CD14-positive monocyte (primary cell): ENCODE measurements around the gene KRTAP3-1. TPM values are rescaled to one million over a fixed set of nuclear protein-coding genes. Genes with fewer than 3 reads are reported as not detected.

Experiments used
- DNase-seq, 3 donors: peaks; one replicate each; pipeline ENCODE4 v3.0.0-alpha.2; 2011 to 2022
- H2AFZ ChIP-seq: 2 replicates; pipeline ENCODE4 v1.6.0; 2012; ENCODE audit warnings: mild to moderate bottlenecking, low read depth, low read length, inconsistent platforms; ENCODE audit not compliant: insufficient read depth, poor library complexity, severe bottlenecking
- H3K27ac ChIP-seq, 2 donors: 1 replicate in 1 of 2; 2 replicates in 1 of 2; pipeline ENCODE4 v1.5.1; 2012 to 2013; ENCODE audit warnings: low read length in 2 of 2, control low read depth in 1 of 2, inconsistent platforms in 1 of 2, low read depth in 1 of 2, mild to moderate bottlenecking in 1 of 2
- H3K27me3 ChIP-seq, 2 donors: one replicate each; pipeline versions ENCODE4 v1.6.0 to v1.6.1; 2011 to 2013; ENCODE audit warnings: low read length in 2 of 2; ENCODE audit not compliant: control insufficient read depth in 2 of 2, insufficient read depth in 2 of 2
- H3K36me3 ChIP-seq, 2 donors: replicated peaks in 1 of 2; 1 replicate in 1 of 2; 2 replicates in 1 of 2; pipeline versions ENCODE4 v1.5.1 to v1.6.1; 2012 to 2013; ENCODE audit warnings: low read length in 2 of 2, control low read depth in 1 of 2, inconsistent platforms in 1 of 2, mild to moderate bottlenecking in 1 of 2; ENCODE audit not compliant: insufficient read depth in 2 of 2, control insufficient read depth in 1 of 2
- H3K4me1 ChIP-seq, 2 donors: 1 replicate in 1 of 2; 2 replicates in 1 of 2; pipeline versions ENCODE4 v1.5.1 to v1.6.1; 2012 to 2013; ENCODE audit warnings: low read length in 2 of 2, control low read depth in 1 of 2, inconsistent platforms in 1 of 2, mild to moderate bottlenecking in 1 of 2, moderate library complexity in 1 of 2; ENCODE audit not compliant: insufficient read depth in 2 of 2, control insufficient read depth in 1 of 2
- H3K4me2 ChIP-seq: replicated peaks from 2 replicates; pipeline ENCODE3; 2012; ENCODE audit warnings: low read length, moderate library complexity, mild to moderate bottlenecking; ENCODE audit not compliant: poor library complexity, severe bottlenecking; ENCODE audit errors: extremely low read depth
- H3K4me3 ChIP-seq, 3 experiments: fragments of 200-600 bp in 1 of 3; sonication (generic) in 1 of 3; replicated peaks in 1 of 3; 1 replicate in 2 of 3; 2 replicates in 1 of 3; pipeline ENCODE4 v1.5.1; 2011 to 2013; ENCODE audit warnings: low read length in 3 of 3, mild to moderate bottlenecking in 3 of 3, control low read depth in 2 of 3, low read depth in 2 of 3, inconsistent platforms in 1 of 3, moderate library complexity in 1 of 3
- H3K79me2 ChIP-seq: 2 replicates; pipeline ENCODE4 v1.6.0; 2012; ENCODE audit warnings: mild to moderate bottlenecking, control low read depth, inconsistent platforms, low read length, moderate library complexity; ENCODE audit not compliant: insufficient read depth
- H3K9ac ChIP-seq: 2 replicates; pipeline ENCODE4 v1.6.0; 2017; ENCODE audit warnings: low read length, mild to moderate bottlenecking; ENCODE audit not compliant: insufficient read depth, poor library complexity, severe bottlenecking
- H3K9me3 ChIP-seq, 2 donors: replicated peaks in 1 of 2; 1 replicate in 1 of 2; 2 replicates in 1 of 2; pipeline versions ENCODE4 v1.5.1 to v1.6.1; 2012 to 2013; ENCODE audit warnings: low read length in 2 of 2, control low read depth in 1 of 2; ENCODE audit not compliant: control insufficient read depth in 1 of 2, insufficient read depth in 1 of 2
- H4K20me1 ChIP-seq: 2 replicates; pipeline ENCODE4 v1.6.0; 2012; ENCODE audit warnings: mild to moderate bottlenecking, low read length, control low read depth, moderate library complexity; ENCODE audit not compliant: insufficient read depth
- H3K27ac Mint-ChIP-seq, 7 donors: one replicate each; pipeline ENCODE4 v1.8.0; 2020; ENCODE audit warnings: mild to moderate bottlenecking in 7 of 7, mixed read lengths in 7 of 7, moderate library complexity in 6 of 7, inconsistent platforms in 2 of 7
- H3K27me3 Mint-ChIP-seq, 3 donors: one replicate each; pipeline ENCODE4 v1.8.0; 2021 to 2022; ENCODE audit warnings: low read depth in 3 of 3, mild to moderate bottlenecking in 3 of 3, mixed read lengths in 3 of 3, moderate library complexity in 3 of 3, inconsistent platforms in 1 of 3
- H3K36me3 Mint-ChIP-seq, 2 donors: one replicate each; pipeline ENCODE4 v1.8.0; 2020; ENCODE audit warnings: mixed read lengths in 2 of 2, inconsistent platforms in 1 of 2, mild to moderate bottlenecking in 1 of 2
- H3K4me1 Mint-ChIP-seq: one replicate; pipeline ENCODE4 v1.8.0; 2020; ENCODE audit warnings: mild to moderate bottlenecking, mixed read lengths
- H3K4me3 Mint-ChIP-seq, 2 donors: one replicate each; pipeline ENCODE4 v1.8.0; 2020; ENCODE audit warnings: mild to moderate bottlenecking in 2 of 2, mixed read lengths in 2 of 2, moderate library complexity in 1 of 2
- H3K9me3 Mint-ChIP-seq, 7 donors: one replicate each; pipeline ENCODE4 v1.8.0; 2020 to 2022; ENCODE audit warnings: mixed read lengths in 7 of 7, mild to moderate bottlenecking in 6 of 7, moderate library complexity in 6 of 7, inconsistent platforms in 2 of 7
- CTCF ChIP-seq: fragments of 200-600 bp; IDR thresholded peaks from one replicate; pipeline ENCODE4 v1.8.0; 2022; ENCODE audit warnings: antibody characterized with exemption, mild to moderate bottlenecking
- WGBS: methylation state at CpG from one replicate; pipeline ENCODE4 v1.1.5; 2013; ENCODE audit warnings: missing lambda C conversion rate; ENCODE audit not compliant: insufficient coverage; 5-methylcytosine and 5-hydroxymethylcytosine counted together
- intact Hi-C, 2 donors: fragments of 100-400 bp; cut with micrococcal nuclease; formaldehyde crosslinking; loops; one replicate each; pipeline versions ENCODE4 v1.15.0 to v1.15.1; 2023
- polyA plus RNA-seq, 3 donors: library from polyadenylated mRNA; depleted of rRNA in 1 of 3; unstranded in 2 of 3; stranded (reverse) in 1 of 3; fragments of 300-500 nt in 2 of 3; fragments of >200 nt in 1 of 3; fragmentation: Illumina TruSeq in 2 of 3; gene quantifications; 1 replicate in 2 of 3; 2 replicates in 1 of 3; pipeline ENCODE4 v1.2.3, GENCODE V29; 2012 to 2021

KRTAP3-1 gene
- polyA plus RNA-seq, 3 donors: not detected

- no peaks in the 10 kb centered on the region for H3K4me1 Mint-ChIP-seq
- H3K27me3 Mint-ChIP-seq: peaks cover 9 to 23% (median 12%) of the 10 kb centered on the region in 3 donors
- no peak overlapping the region for H3K27ac ChIP-seq
- no peak overlapping the region for H3K4me3 ChIP-seq
- no peaks in the 10 kb centered on the region for H3K4me1 ChIP-seq
- no peaks in the 10 kb centered on the region for H3K36me3 ChIP-seq
- no peaks in the 10 kb centered on the region for H4K20me1 ChIP-seq
- no peak overlapping the region for H3K4me2 ChIP-seq
- intact Hi-C loops: no loop called here
- no peak overlapping the region for H3K4me3 Mint-ChIP-seq
- TF ChIP-seq CTCF: no peak
- no peaks in the 10 kb centered on the region for H3K9me3 ChIP-seq
- H3K9me3 Mint-ChIP-seq: peaks cover 0 to 5% (median 0%) of the 10 kb centered on the region in 7 donors
- H3K79me2 ChIP-seq: no peaks in the 10 kb centered on the region
- H2AFZ ChIP-seq: no peak overlapping the region
- no peak for DNase-seq
- H3K27me3 ChIP-seq: peaks cover 2 to 7% of the 10 kb centered on the region in 2 donors
- H3K36me3 Mint-ChIP-seq: no peaks in the 10 kb centered on the region
- H3K27ac Mint-ChIP-seq: no peak overlapping the region
- H3K9ac ChIP-seq: no peak overlapping the region
These were observed 43.6 kb upstream of the KRTAP3-1 start for GRCh38 chr17:41052566-41052965.

- H3K27me3 ChIP-seq: peaks cover 6 to 10% of the 10 kb centered on the region in 2 donors
- H3K4me3 ChIP-seq: no peak overlapping the region
- no peak overlapping the region for H3K27ac ChIP-seq
- H3K9me3 ChIP-seq: no peaks in the 10 kb centered on the region
- Mint-ChIP-seq H3K27me3 (peaks cover 14 to 36% (median 20%) of the 10 kb centered on the region in 3 donors), H3K9me3 (peaks cover 0 to 4% (median 0%) of the 10 kb centered on the region in 7 donors), H3K27ac (no peak overlapping the region), H3K4me1 (no peaks in the 10 kb centered on the region), H3K4me3 (no peak overlapping the region), H3K36me3 (no peaks in the 10 kb centered on the region)
- no peaks in the 10 kb centered on the region for H3K36me3 ChIP-seq
- intact Hi-C loops: no loop called here
- H3K4me1 ChIP-seq: no peaks in the 10 kb centered on the region
- H3K9ac ChIP-seq: no peak overlapping the region
- H4K20me1 ChIP-seq: no peaks in the 10 kb centered on the region
- no peaks in the 10 kb centered on the region for H3K79me2 ChIP-seq
- H2AFZ ChIP-seq: no peak overlapping the region
- H3K4me2 ChIP-seq: no peak overlapping the region
- 20% methylated on average over 1 of the region's 2 CpGs for WGBS
- no peak for DNase-seq
- no peak for TF ChIP-seq CTCF
These were observed 40.2 kb upstream of the KRTAP3-1 start for GRCh38 chr17:41049110-41049509.
